Measurements from ENCODE around the gene TBC1D5. TPM values are rescaled to one million over a fixed set of nuclear protein-coding genes. Genes with fewer than 3 reads are reported as not detected.

TBC1D5 gene
- total and polyA plus RNA-seq, 2 donors (not counting 1 experiment from before 2014, with no cell fraction given), result 22.6 to 111 TPM

DNA sequence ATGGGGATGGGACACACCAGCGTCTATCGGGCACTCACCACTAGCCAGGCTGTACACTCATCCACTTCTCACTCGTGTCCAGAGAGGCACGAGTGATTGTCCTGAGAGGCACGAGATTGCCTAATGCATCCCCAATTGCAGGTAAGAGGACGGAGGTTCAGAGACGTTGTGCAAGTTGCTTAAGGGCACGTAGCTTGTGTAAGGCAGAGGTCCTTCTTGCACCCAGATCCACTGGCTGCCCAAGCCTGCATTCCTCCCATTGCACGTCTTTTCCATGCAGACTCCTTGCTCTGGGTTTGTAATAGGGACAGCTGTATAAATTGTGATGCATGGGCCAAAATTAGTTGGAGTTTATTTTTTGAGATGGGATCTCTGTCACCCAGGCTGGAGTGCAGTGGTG, 593.4 kb downstream of the TBC1D5 start:
- DNase-seq (no peak), ATAC-seq (ENCODE audit: low read depth) (no peak)
- POLR2A ChIA-PET, result no interaction called here
- H3K79me2 ChIP-seq (ENCODE audit: control insufficient read depth, insufficient read depth, low read length), result no peaks in the 10 kb centered on the region
- H3K36me3 ChIP-seq (replicated peaks in 1 of 2; ENCODE audit: control extremely low read depth in 1 of 2, control insufficient read depth in 1 of 2, extremely low read depth in 1 of 2, insufficient read depth in 2 of 2, low read length in 1 of 2), result peaks cover 0 to 9% of the 10 kb centered on the region in 2 experiments
- no peaks in the 10 kb centered on the region for H3K27me3 Mint-ChIP-seq
- H3K9ac ChIP-seq (ENCODE audit: low read length), result no peak overlapping the region
- peaks cover 3% of the 10 kb centered on the region for H3K9me3 Mint-ChIP-seq (ENCODE audit: insufficient read depth)
- H3K4me1 Mint-ChIP-seq, result no peaks in the 10 kb centered on the region
- peaks cover 0 to 25% (median 5%) of the 10 kb centered on the region in 3 donors for H3K9me3 ChIP-seq (ENCODE audit: control extremely low read depth in 1 of 3, control insufficient read depth in 2 of 3, insufficient read depth in 1 of 3, low read length in 2 of 3)
- CTCF ChIA-PET, result no interaction called here
- H2AFZ ChIP-seq (ENCODE audit: insufficient read depth, low read depth, low read length, poor library complexity, severe bottlenecking), result no peak overlapping the region
- 92% methylated on average over 9 of the region's 9 CpGs for WGBS (ENCODE audit: insufficient coverage)
- H3K27ac Mint-ChIP-seq, result no peak overlapping the region
- TF ChIP-seq, protein P1, sequence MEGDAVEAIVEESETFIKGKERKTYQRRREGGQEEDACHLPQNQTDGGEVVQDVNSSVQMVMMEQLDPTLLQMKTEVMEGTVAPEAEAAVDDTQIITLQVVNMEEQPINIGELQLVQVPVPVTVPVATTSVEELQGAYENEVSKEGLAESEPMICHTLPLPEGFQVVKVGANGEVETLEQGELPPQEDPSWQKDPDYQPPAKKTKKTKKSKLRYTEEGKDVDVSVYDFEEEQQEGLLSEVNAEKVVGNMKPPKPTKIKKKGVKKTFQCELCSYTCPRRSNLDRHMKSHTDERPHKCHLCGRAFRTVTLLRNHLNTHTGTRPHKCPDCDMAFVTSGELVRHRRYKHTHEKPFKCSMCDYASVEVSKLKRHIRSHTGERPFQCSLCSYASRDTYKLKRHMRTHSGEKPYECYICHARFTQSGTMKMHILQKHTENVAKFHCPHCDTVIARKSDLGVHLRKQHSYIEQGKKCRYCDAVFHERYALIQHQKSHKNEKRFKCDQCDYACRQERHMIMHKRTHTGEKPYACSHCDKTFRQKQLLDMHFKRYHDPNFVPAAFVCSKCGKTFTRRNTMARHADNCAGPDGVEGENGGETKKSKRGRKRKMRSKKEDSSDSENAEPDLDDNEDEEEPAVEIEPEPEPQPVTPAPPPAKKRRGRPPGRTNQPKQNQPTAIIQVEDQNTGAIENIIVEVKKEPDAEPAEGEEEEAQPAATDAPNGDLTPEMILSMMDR (IDR thresholded peaks at IDR 0.05), result no peak
- no peak for TF ChIP-seq EZH2 (IDR thresholded peaks at IDR 0.05; ENCODE audit: borderline replicate concordance, insufficient read depth, low read depth, low read length, poor library complexity, severe bottlenecking)
- intact Hi-C loops (cut with micrococcal nuclease), result no loop called here
- H4K20me1 ChIP-seq (ENCODE audit: control insufficient read depth, insufficient read depth, low read length, poor library complexity, severe bottlenecking), result no peaks in the 10 kb centered on the region
- H3K27me3 ChIP-seq (replicated peaks in 1 of 4; ENCODE audit: control extremely low read depth in 1 of 4, control insufficient read depth in 3 of 4, insufficient read depth in 4 of 4, low read length in 3 of 4), result no peaks in the 10 kb centered on the region
- no peak overlapping the region for H3K27ac ChIP-seq (ENCODE audit: low read length in 2 of 2)
- H3K4me1 ChIP-seq (ENCODE audit: control insufficient read depth in 2 of 2, insufficient read depth in 2 of 2, low read length in 2 of 2), result no peaks in the 10 kb centered on the region
- no peak overlapping the region for H3K4me3 Mint-ChIP-seq
- H3K4me3 ChIP-seq (ENCODE audit: control extremely low read depth in 1 of 5, extremely low read depth in 1 of 5, insufficient read depth in 1 of 5, low read depth in 2 of 5, low read length in 4 of 5), result no peak overlapping the region
- no peak overlapping the region for H3K4me2 ChIP-seq (replicated peaks; ENCODE audit: low read depth, low read length, poor library complexity, severe bottlenecking)

GRCh38 chr3:17144665-17144993, 597.8 kb downstream of the TBC1D5 start:
- H3K9me3 Mint-ChIP-seq (ENCODE audit: insufficient read depth), result no peaks in the 10 kb centered on the region
- CTCF ChIA-PET, result no interaction called here

More at GRCh38 chr3:17144665-17144993, 597.8 kb downstream of the TBC1D5 start:
- WGBS (ENCODE audit: insufficient coverage), result 100% methylated on average over 6 of the region's 7 CpGs
- peaks cover 8% of the 10 kb centered on the region for H3K27me3 Mint-ChIP-seq
- H3K4me3 Mint-ChIP-seq, result no peak overlapping the region
- DNase-seq, result no peak
- Histone ChIP-seq H3K27ac (ENCODE audit: low read length in 2 of 2) (no peak overlapping the region), H3K4me2 (replicated peaks; ENCODE audit: low read depth, low read length, poor library complexity, severe bottlenecking) (no peak overlapping the region), H3K9me3 (ENCODE audit: control extremely low read depth in 1 of 3, control insufficient read depth in 2 of 3, insufficient read depth in 1 of 3, low read length in 2 of 3) (no peaks in the 10 kb centered on the region), H3K4me1 (ENCODE audit: control insufficient read depth in 2 of 2, insufficient read depth in 2 of 2, low read length in 2 of 2) (peaks cover 0 to under 1% of the 10 kb centered on the region in 2 donors), H2AFZ (ENCODE audit: insufficient read depth, low read depth, low read length, poor library complexity, severe bottlenecking) (no peak overlapping the region), H4K20me1 (ENCODE audit: control insufficient read depth, insufficient read depth, low read length, poor library complexity, severe bottlenecking) (no peaks in the 10 kb centered on the region), H3K9ac (ENCODE audit: low read length) (no peak overlapping the region), H3K27me3 (replicated peaks in 1 of 4; ENCODE audit: control extremely low read depth in 1 of 4, control insufficient read depth in 3 of 4, insufficient read depth in 4 of 4, low read length in 3 of 4) (no peaks in the 10 kb centered on the region), H3K36me3 (replicated peaks in 1 of 2; ENCODE audit: control extremely low read depth in 1 of 2, control insufficient read depth in 1 of 2, extremely low read depth in 1 of 2, insufficient read depth in 2 of 2, low read length in 1 of 2) (no peaks in the 10 kb centered on the region), H3K79me2 (ENCODE audit: control insufficient read depth, insufficient read depth, low read length) (no peaks in the 10 kb centered on the region), H3K4me3 (ENCODE audit: control extremely low read depth in 1 of 5, extremely low read depth in 1 of 5, insufficient read depth in 1 of 5, low read depth in 2 of 5, low read length in 4 of 5) (no peak overlapping the region)
- H3K27ac Mint-ChIP-seq, result no peak overlapping the region
- POLR2A ChIA-PET, result no interaction called here
- intact Hi-C loops (cut with micrococcal nuclease), result no loop called here
- TF ChIP-seq EZH2 (IDR thresholded peaks at IDR 0.05; ENCODE audit: borderline replicate concordance, insufficient read depth, low read depth, low read length, poor library complexity, severe bottlenecking), result no peak
- TF ChIP-seq, protein P1 (IDR thresholded peaks at IDR 0.05), result no peak
- ATAC-seq (ENCODE audit: low read depth), result no peak
- H3K4me1 Mint-ChIP-seq, result peaks cover 2% of the 10 kb centered on the region

All from B cell (primary cell).